Naive thymus-derived CD8-positive, alpha-beta T cell (primary cell): ENCODE measurements around the gene HDLBP. TPM values are rescaled to one million over a fixed set of nuclear protein-coding genes. Genes with fewer than 3 reads are reported as not detected.
A peak's percentile ranks its signal among the peaks of the same experiment; 100 is the strongest.

Experiments
- ATAC-seq, 2 donors: fragments of 150-1000 bp; cut with Tn5 transposase in 1 of 2; sonication (Bioruptor Pico), chemical (Tn5 transposase) in 1 of 2; 1 replicate in 1 of 2; 2 replicates in 1 of 2; pipeline ENCODE4 v1.10.0; 2021; ENCODE audit warnings: mild to moderate bottlenecking in 2 of 2, moderate library complexity in 2 of 2
- POLR2A ChIA-PET: fragments of 350-600 bp; sonication (Branson Sonifier 250); formaldehyde crosslinking; loops from one replicate; lab custom pipeline; 2021; ENCODE audit warnings: antibody characterized with exemption; lab: Charles Lee
- DNase-seq, 10 donors: peaks; one replicate each; pipeline versions ENCODE4 v3.0.0 to v3.0.0-alpha.2; 2020 to 2022
- H3K27ac Mint-ChIP-seq, 10 donors: one replicate each; pipeline ENCODE4 v1.8.0; 2020 to 2022; ENCODE audit warnings: mild to moderate bottlenecking in 10 of 10, mixed read lengths in 10 of 10, moderate library complexity in 4 of 10, inconsistent platforms in 1 of 10
- H3K27me3 Mint-ChIP-seq, 5 donors: one replicate each; pipeline ENCODE4 v1.8.0; 2021 to 2022; ENCODE audit warnings: mixed read lengths in 5 of 5
- H3K36me3 Mint-ChIP-seq, 3 donors: one replicate each; pipeline ENCODE4 v1.8.0; 2020 to 2022; ENCODE audit warnings: mixed read lengths in 3 of 3, mild to moderate bottlenecking in 2 of 3, inconsistent platforms in 1 of 3
- H3K4me1 Mint-ChIP-seq, 4 donors: one replicate each; pipeline ENCODE4 v1.8.0; 2021 to 2022; ENCODE audit warnings: mixed read lengths in 4 of 4
- H3K4me3 Mint-ChIP-seq, 10 donors: one replicate each; pipeline ENCODE4 v1.8.0; 2020 to 2022; ENCODE audit warnings: mild to moderate bottlenecking in 10 of 10, mixed read lengths in 10 of 10, moderate library complexity in 6 of 10, inconsistent platforms in 1 of 10
- H3K9me3 Mint-ChIP-seq, 9 donors: one replicate each; pipeline ENCODE4 v1.8.0; 2020 to 2022; ENCODE audit warnings: mixed read lengths in 9 of 9, mild to moderate bottlenecking in 3 of 9, inconsistent platforms in 1 of 9, moderate library complexity in 1 of 9
- polyA plus RNA-seq, 3 donors: library from polyadenylated mRNA; unstranded; fragments of 300-500 nt; fragmentation: Illumina TruSeq; gene quantifications; one replicate each; pipeline ENCODE4 v1.2.3, GENCODE V29; 2021
- total RNA-seq, 8 experiments: library from RNA in 2 of 8; stranded (reverse) in 2 of 8; gene quantifications; one replicate each; pipeline ENCODE4 v1.2.3 and lab custom pipeline; 2021 to 2026

HDLBP gene
- total and polyA plus RNA-seq, 5 experiments from 2014 or later: 32.2 to 148 (median 71.1) TPM

DNA sequence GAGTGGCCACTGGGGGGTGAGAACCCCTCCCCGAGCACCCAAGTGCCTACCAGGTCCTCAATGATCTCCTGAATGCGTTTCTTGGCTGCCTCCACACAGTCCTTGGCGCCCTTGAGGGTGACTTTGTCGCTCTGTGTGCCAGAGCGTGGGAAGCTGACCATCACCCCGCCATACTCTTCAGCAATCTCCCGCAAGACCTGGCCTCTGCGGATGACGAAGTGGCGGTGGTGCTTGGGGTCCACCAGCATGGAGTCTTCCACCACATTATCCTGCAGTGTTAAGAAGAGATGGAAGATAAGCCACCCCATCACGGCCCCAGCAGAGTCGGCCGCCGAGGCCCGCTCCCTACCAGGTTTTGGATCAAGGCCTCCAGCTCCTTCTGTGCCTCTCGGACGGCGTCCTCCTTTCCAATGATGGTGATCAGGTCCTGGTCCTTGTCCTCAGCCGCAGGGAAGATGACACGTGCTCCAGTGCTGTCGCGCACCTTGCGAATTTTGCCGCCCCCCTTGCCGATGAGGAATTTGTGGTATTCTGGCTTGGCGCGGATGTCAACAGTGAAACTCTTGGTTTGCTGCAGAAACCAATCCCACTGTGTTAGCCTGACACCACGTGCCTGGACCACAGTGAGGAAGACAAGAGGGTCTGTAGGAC lies 75.8 kb downstream of the HDLBP start:
- Mint-ChIP-seq H3K36me3 (peaks cover 11 to 98% (median 45%) of the 10 kb centered on the region in 3 donors), H3K27ac (no peak overlapping the region), H3K27me3 (no peaks in the 10 kb centered on the region), H3K9me3 (no peaks in the 10 kb centered on the region), H3K4me1 (peaks cover 0 to 3% (median 0%) of the 10 kb centered on the region in 4 donors), H3K4me3 (no peak overlapping the region)
- ATAC-seq: no peak
- POLR2A ChIA-PET: no interaction called here
- DNase-seq: no peak

- ATAC-seq (no peak), DNase-seq (no peak)
- POLR2A ChIA-PET: no interaction called here
- peaks cover 11 to 98% (median 47%) of the 10 kb centered on the region in 3 donors for H3K36me3 Mint-ChIP-seq
- no peaks in the 10 kb centered on the region for H3K9me3 Mint-ChIP-seq
- no peak overlapping the region for H3K4me3 Mint-ChIP-seq
- H3K27ac Mint-ChIP-seq: peak overlapping the region in 1 of 10 donors; percentile 11
- no peaks in the 10 kb centered on the region for H3K27me3 Mint-ChIP-seq
- peaks cover 0 to 2% (median 0%) of the 10 kb centered on the region in 4 donors for H3K4me1 Mint-ChIP-seq
These were observed 76.7 kb downstream of the HDLBP start for GRCh38 chr2:241238693-241239198.

- Mint-ChIP-seq H3K4me3 (no peak overlapping the region), H3K9me3 (no peaks in the 10 kb centered on the region), H3K4me1 (peaks cover 0 to 2% (median 0%) of the 10 kb centered on the region in 4 donors), H3K27me3 (no peaks in the 10 kb centered on the region), H3K36me3 (peaks cover 11 to 98% (median 49%) of the 10 kb centered on the region in 3 donors), H3K27ac (no peak overlapping the region)
- POLR2A ChIA-PET: no interaction called here
- no peak for ATAC-seq
- no peak for DNase-seq
These were observed 77.5 kb downstream of the HDLBP start for GRCh38 chr2:241237949-241238371.

- Mint-ChIP-seq H3K27me3 (no peaks in the 10 kb centered on the region), H3K4me1 (peaks cover 0 to 1% (median 0%) of the 10 kb centered on the region in 4 donors), H3K27ac (peak overlapping the region in 1 of 10 donors; percentile 25), H3K36me3 (peaks cover 5 to 97% (median 42%) of the 10 kb centered on the region in 3 donors), H3K9me3 (no peaks in the 10 kb centered on the region), H3K4me3 (no peak overlapping the region)
- ATAC-seq: no peak
- DNase-seq: no peak
- POLR2A ChIA-PET: no interaction called here
These were observed 78.4 kb downstream of the HDLBP start for GRCh38 chr2:241237047-241237446.

DNA sequence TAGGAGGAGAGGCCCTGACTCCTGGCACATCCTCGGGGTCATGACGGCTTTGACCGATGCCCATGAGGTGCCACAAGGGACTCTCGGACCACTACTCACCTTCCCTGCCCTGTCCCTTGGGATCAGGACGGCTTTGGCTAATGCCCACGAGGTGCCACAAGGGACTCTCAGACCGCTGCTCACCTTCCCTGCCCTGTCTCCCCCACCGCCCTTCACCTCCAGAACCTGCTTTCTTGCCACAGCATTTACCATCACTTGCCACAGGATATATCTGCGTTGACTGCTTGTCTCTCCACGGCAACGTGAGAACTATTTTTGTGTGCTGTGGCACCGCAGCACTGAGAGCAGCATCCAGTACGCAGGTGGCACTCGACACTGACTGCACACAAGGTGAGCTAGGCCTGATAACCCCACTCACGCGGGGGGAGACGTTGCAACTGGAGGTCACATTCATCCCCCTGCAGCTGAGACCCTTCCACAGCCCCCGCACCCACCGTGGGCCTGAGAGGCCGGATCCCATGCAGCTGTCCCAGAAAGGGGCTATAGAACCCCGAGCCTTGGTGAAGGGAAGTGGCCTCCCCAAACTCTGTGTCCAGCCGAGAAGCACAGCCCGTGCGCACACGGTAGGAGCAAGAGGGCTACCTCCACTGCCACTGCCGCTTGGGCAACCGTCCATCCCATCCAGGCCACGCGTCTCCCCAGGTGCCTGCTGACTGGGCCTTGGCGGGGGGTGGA lies 79.4 kb downstream of the HDLBP start:
- Mint-ChIP-seq H3K27ac (peak overlapping the region in 1 of 10 donors; percentile 7), H3K4me1 (peaks cover 0 to 1% (median 0%) of the 10 kb centered on the region in 4 donors), H3K36me3 (peaks cover 10 to 98% (median 43%) of the 10 kb centered on the region in 3 donors), H3K9me3 (no peaks in the 10 kb centered on the region), H3K27me3 (no peaks in the 10 kb centered on the region), H3K4me3 (no peak overlapping the region)
- DNase-seq (no peak), ATAC-seq (no peak)
- POLR2A ChIA-PET: no interaction called here

DNA sequence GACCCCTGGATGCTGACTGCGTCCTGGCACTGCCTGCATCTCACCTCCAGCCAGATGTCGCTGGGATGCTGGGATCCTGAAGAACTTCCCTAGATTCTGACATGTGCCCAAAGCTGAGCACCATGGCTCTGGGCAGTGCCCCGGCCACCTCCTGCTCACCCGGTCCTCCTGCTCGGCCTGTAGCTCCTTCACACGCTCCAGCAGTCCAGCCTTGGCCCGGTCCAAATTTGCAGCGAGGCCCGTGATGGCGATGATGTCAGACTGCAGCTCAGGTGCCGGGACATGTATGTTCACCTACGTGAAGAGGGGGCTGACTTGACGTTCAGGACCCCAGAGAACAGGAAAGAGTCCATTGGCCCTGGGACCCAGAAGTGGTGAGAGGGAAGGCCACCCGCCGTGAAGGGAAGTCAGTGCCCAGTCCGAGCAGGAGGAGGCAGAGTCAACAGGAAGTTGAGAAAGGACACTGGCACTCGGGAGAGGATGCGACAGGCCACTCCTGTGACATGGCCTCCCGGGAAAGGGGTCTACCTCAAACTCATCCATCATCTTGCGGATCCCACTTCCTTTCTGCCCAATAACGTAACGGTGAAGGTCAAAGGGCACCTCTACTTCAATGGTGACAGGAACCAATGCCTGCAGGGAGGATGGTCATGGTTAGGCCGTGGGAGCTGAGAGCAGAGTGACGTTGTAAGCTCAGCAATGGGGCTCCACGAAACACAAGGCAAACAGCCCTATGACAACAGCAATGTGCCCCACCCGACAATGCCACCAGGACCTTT lies 80.3 kb downstream of the HDLBP start:
- Mint-ChIP-seq H3K4me1 (peaks cover 0 to 1% (median 0%) of the 10 kb centered on the region in 4 donors), H3K36me3 (peaks cover 10 to 98% (median 44%) of the 10 kb centered on the region in 3 donors), H3K4me3 (no peak overlapping the region), H3K27ac (peak overlapping the region in 1 of 10 donors; percentile 16), H3K27me3 (no peaks in the 10 kb centered on the region), H3K9me3 (no peaks in the 10 kb centered on the region)
- no peak for ATAC-seq
- POLR2A ChIA-PET: no interaction called here
- DNase-seq: no peak

DNA sequence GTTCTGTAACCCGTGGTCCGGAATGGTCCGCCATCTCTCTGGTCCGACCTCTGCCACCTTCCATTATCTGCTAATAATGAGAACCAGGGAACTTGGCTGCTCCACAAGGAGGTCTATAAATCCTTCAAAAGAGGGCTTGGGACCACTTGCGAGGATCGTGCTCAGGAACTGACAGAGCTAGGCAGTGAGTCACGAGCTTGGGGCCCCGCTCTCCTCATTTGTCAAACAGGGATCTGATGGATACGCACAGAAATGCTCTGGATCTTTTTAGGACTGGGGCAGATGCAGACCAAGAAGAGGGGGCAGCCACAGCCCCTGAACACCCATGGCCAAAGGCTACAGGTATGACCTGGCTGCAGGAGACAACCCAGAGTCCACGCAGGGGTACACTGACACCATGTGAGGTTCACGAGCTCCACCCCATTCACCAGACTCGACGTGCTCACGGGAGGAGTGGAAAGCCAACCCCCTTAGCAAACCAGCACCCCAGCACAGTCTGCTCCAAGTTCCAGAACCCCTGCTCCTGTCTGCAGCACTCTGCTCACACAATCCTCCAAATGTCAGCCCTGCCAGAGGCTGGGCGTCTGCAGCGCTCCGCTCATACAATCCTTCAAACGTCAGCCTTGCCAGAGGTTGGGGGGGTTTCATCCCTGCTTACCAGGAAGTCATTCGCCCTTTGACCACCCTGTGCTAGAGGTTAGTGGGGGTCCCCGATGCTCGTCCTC lies 81.2 kb downstream of the HDLBP start:
- H3K9me3 Mint-ChIP-seq: no peaks in the 10 kb centered on the region
- peaks cover 8 to 95% (median 41%) of the 10 kb centered on the region in 3 donors for H3K36me3 Mint-ChIP-seq
- peak overlapping the region in 2 of 10 donors; percentile 37 to 43 for H3K27ac Mint-ChIP-seq
- no peak for ATAC-seq
- H3K4me3 Mint-ChIP-seq: no peak overlapping the region
- no peak for DNase-seq
- no peaks in the 10 kb centered on the region for H3K27me3 Mint-ChIP-seq
- POLR2A ChIA-PET: no interaction called here
- peaks cover 0 to 1% (median 0%) of the 10 kb centered on the region in 4 donors for H3K4me1 Mint-ChIP-seq

DNA sequence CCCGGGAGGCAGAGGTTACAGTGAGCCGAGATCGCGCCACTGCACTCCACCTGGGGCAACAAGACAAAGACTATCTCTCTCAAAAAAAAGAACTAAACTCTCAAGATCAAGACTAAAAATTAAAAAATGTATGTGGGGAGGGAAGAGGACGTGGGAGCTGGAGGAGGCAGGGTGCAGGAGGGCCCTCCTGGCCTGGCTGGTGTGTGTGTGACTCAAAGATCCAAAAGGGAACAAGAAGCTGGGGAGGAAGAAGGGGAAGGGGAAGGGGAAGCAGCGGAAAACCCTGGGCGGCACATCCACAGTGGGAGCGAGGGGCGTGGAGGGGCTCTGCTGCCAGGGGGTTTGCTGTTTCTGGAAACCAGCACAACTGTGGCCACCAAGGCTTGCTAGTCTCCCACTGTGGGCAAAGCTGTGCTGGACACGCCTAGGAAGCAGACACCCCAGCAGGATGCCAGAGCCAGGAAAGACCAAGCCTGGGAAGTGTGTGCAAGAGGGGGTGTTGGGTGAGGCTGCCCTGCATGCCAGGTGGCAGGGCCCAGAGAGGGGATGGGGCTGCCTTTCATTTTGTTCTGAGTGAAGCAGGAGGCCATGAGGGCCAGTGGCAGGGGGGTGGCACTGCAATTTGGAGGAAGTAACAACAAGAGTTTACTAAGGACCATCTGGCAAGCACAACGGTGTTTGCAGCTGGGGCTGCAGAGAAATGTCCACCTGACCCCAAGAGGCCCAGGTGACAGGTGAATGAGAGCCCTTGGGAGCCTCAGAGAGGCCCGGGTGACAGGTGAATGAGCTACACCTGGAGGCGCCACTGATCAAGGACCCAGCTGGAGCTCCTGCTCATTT lies 82.5 kb downstream of the HDLBP start:
- POLR2A ChIA-PET: interaction anchor here (0.7 to 0.8 kb wide), 2 partner anchors 83 to 98 kb away, joined by 4 read pairs; partner anchors contain the start of genes HDLBP and SEPTIN2

DNA sequence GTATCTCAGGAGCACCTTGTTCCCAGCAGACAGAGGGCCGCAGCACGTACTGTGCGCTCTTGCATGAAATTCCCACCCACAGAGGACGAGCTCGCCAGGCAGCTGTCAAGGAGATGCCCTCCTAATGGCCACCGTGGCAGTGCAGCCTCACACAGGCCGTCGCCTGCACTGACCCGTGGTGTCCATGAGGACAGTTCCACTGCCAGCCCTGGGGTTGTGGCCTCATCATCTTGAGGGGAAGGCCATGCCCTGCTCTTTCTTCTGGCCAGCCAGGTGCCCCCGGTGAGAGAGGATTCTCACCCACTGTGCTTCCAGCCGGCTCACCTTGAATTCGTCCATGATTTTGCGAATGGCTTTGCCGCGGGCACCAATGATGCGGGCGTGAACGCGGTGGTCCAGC lies 85.0 kb downstream of the HDLBP start:
- Mint-ChIP-seq H3K4me1 (peaks cover 0 to 1% (median 0%) of the 10 kb centered on the region in 4 donors), H3K27me3 (no peaks in the 10 kb centered on the region), H3K4me3 (no peak overlapping the region), H3K27ac (no peak overlapping the region), H3K9me3 (no peaks in the 10 kb centered on the region), H3K36me3 (peaks cover 6 to 84% (median 30%) of the 10 kb centered on the region in 3 donors)
- ATAC-seq (no peak), DNase-seq (no peak)
- POLR2A ChIA-PET: no interaction called here

More for the DNA sequence above, 82.5 kb downstream of the HDLBP start:
- Mint-ChIP-seq H3K4me3 (no peak overlapping the region), H3K36me3 (peaks cover 6 to 91% (median 38%) of the 10 kb centered on the region in 3 donors), H3K4me1 (peaks cover 0 to 1% (median 0%) of the 10 kb centered on the region in 4 donors), H3K27me3 (no peaks in the 10 kb centered on the region), H3K9me3 (no peaks in the 10 kb centered on the region), H3K27ac (peak overlapping the region in 1 of 10 donors; percentile 71)
- ATAC-seq (no peak), DNase-seq (no peak)

DNA sequence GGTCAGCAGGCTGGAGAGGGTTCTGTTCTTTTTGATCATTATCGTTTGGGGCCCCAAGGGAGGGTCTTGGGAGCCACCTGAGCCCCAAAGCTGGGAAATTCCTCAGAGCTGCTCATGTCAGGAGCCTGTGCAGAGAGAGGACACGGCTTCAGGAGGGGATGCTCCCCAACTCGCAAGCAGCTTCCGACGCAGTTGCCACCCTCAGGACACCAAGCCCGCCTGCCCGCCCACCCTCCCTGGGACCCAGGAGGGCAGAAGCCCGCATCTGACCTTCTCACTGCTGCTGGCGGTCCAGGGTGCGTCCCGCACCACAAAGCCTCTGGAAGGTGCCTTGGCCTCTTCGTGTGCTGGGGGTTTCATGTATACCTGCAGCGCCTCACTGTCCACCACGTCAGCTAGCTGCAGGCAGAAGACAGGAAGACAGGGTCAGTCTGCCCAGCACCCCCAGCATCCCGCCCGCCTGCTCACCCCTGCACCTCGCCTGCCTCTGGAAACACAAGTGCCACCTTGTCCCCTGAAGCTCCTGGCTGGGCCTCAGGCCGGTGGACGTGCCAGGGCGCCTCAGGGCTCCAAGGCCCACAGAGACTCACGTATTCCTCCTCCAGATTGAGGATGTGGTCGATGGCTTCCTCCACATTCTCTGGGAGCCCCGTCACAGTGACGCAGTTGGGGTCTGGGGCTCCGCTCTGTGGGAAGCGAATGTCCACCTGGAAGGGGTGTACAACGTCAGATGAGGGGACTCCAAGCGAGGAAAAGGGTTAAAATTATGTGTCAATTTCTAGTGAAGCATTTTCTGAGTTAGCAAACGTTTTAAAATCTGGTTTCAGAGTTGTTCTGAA lies 85.7 kb downstream of the HDLBP start:
- no peak for DNase-seq
- Mint-ChIP-seq H3K9me3 (no peaks in the 10 kb centered on the region), H3K4me1 (peaks cover 0 to 2% (median under 1%) of the 10 kb centered on the region in 4 donors), H3K27ac (no peak overlapping the region), H3K27me3 (no peaks in the 10 kb centered on the region), H3K36me3 (peaks cover 6 to 77% (median 25%) of the 10 kb centered on the region in 3 donors), H3K4me3 (no peak overlapping the region)
- no peak for ATAC-seq
- POLR2A ChIA-PET: no interaction called here
